Stimulated activated CD4-positive, alpha-beta T cell treated with anti-CD3 and anti-CD28 coated beads, Interleukin-1b, Interleukin-23, amount 100 ng/mL, for 24 hours (primary cell): ENCODE data around the gene KLK6.

Source experiments
- DNase-seq, 4 experiments: peaks; one replicate each; pipeline ENCODE4 v3.0.0-alpha.2; 2020; ENCODE audit warnings: low read depth in 4 of 4, low spot score in 1 of 4

Gene KLK6

GRCh38 chr19:50959731-50960500 is 9.5 kb downstream of the KLK6 start:
- no peak for DNase-seq

- no peak for DNase-seq
Observed at GRCh38 chr19:50957587-50957986, 11.8 kb downstream of the KLK6 start.

- no peak for DNase-seq
Observed at GRCh38 chr19:50952910-50953309, 16.5 kb downstream of the KLK6 start, which contains the start of gene KLK5. Gene KLK5 (minus strand): TSS chr19:50953038. CDS start chr19:50952657, 381 bp downstream.

DNA sequence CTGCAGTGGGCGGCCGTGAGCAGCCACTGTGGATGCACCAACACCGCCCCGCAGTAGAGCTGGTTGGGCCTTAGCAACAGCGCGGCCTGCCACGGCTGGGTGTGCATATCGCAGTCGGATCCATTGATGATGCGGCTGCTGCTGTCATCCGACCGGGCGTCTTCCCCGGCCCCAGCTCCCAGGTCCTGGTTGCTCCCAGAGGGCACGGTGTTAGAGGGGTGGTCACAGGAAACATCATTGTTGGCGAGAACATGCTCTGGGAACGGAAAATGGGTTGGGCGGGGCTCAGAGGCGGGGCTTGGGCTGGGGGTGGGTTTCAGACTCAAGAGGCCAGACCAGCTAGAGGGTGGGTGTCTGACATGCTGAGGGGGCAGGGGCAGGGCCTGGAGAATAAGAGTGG is 19.5 kb downstream of the KLK6 start:
- no peak for DNase-seq

- no peak for DNase-seq
Observed at GRCh38 chr19:50947123-50947522, 22.3 kb downstream of the KLK6 start.

DNA sequence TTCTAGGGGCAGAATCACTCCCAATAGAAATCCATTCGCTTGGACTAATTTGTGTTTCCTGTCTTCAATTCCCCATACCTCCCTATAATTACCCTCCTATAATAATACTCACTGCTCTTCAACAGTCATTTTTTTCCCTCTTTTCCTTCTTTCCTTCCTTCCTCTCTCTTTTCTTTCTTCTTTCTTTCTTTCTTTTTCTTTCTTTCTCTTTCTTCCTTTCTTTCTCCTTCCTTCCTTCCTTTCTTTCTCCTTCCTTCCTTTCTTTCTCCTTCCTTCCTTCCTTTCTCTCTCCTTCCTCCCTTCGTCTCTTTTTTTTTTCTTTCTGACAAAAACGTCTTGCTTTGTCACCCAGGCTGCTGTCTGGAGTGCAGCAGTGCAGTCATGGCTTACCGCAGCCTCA is 24.6 kb downstream of the KLK6 start:
- DNase-seq = no peak

- DNase-seq = no peak
Observed at GRCh38 chr19:50943074-50943828, 26.1 kb downstream of the KLK6 start.

- no peak for DNase-seq
Observed at GRCh38 chr19:50939596-50939995, 29.8 kb downstream of the KLK6 start.

DNA sequence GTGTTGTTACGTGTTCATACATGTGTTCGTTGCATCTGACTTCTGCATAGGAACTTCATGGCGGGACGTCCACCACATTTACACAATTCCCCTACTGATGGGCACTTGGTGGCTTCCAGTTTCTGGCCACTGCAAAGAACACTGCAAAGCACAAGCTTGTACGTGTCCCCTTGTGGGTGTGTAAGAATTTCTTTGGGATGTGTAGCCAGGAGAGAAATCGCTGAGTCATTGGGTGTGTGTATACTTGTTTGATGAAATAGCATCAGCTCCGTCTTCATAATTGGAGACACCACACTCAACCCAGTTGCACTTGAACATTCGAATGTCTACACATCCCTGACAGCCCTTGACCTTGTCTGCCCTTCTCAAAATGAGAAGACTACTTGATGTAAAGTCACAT is 35.8 kb downstream of the KLK6 start:
- DNase-seq = no peak

DNA sequence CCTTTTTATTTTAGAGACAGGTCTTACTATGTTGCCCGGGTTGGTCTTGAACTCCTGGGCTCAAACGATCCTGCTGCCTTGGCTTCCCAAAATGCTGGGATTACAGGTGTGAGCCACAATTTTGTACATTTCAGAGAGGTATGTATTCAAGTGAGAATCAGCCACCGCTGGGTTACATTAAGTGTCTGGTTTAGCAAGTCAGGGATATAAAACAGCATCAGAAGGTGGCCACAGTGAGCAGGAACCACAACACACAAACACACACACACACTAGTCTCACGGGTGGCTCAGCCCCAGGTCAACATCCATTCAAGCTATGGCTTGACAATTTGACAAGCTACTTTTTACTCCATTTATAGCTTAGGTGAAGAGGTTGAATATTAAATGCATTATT is 36.7 kb downstream of the KLK6 start:
- no peak for DNase-seq

- DNase-seq = no peak
Observed at GRCh38 chr19:50932018-50932689, 37.2 kb downstream of the KLK6 start.

- no peak for DNase-seq
Observed at GRCh38 chr19:50931023-50931422, 38.4 kb downstream of the KLK6 start.

DNA sequence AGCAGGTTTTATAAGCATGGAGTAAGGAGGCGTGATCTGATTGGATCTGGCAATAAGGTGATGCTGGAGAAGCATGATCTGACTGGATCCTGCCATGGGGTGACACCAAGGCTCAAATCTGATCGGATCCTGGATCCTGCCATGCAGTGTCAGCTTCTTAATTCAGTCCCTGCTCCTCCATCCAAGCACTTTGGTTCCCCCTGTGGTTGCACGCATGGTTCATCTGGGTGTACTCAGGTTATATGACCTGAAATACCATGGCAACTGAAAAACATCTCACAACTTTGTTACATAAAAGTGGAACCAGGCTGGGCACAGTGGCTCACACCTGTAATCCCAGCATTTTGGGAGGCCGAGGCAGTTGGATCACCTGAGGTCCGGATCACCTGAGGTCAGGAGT is 40.6 kb downstream of the KLK6 start:
- DNase-seq = no peak

DNA sequence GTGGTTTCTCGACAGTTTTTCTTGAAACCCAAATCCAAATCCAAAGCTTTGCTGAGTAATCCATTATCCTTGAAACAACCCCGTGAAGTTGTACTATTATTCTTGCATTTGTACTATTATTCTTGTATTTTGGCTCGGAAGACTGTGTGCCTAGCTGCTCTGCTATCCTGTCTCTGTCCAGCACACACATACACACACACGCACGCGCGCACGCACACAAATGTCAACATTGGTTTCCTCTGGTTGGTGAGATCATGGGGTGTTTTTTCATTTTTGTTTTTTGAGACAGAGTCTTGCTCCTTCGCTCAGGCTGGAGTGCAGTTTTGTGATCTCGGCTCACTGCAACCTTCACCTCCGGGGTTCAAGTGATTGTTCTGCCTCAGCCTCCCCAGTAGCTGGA is 43.2 kb downstream of the KLK6 start:
- no peak for DNase-seq

- no peak for DNase-seq
Observed at GRCh38 chr19:50925734-50926133, 43.7 kb downstream of the KLK6 start.

DNA sequence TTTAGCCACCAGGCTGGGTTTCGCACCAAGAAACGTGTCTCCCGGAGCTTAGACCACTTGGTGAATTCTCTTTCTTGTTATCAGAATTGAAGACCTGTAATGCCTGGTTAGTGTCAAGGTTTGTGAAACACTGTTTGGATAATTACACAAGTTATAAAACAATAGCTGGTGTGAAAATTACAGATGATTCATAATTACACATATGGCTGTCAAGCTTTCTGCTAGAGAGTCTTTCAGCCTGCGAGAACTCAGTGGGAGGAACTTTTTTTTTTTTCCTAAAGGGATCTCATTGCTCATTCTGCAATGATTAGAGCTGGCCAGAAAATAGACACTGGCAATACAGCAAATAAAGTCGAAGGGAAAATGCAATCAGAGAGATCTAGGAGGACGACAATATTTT is 44.8 kb downstream of the KLK6 start:
- DNase-seq = no peak

- peak; percentile 61 to 68 (median 66) for DNase-seq
Observed at GRCh38 chr19:50922317-50922853, 47.0 kb downstream of the KLK6 start.

DNA sequence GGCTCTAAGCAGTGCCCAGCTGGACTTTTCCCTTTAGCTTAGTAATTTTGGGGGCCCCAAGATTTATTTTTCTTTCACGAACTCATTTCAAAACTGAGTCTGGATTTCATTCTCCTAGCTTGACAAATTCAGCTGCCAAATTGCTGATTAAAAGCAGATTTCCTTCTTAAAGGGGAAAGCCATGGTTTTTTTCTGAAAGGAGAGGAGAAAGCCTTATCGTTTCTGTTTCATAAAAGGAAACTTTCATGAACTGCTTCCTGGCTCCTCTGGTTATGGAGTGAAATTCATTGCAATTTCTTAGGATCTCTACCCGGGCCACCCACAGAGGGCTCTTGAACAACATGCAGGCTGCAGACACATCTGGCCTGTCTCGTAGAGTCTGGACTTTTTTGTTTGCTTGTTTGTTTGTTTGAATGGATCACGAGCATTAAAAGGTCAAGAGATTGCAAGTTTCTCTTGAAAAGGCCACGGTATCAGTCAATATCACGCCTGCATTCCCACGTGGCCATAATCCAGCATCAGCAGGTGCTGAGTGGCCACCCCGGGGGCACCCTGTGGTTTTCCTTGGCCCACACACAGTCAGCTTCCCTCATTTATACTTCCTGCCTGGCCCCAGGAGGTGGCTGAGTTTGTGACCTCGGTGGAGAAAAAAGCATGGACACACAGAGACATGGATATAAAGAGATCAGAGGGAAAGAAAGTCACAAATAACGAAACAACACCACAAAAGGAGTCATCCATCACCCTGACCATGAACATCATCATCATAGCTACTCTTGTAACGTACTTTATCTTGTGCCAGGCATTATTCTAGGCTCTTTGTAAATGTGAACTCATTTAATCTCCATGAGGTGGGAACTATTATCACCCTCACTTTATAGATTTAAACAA is 47.7 kb downstream of the KLK6 start:
- DNase-seq = no peak

- DNase-seq = no peak
Observed at GRCh38 chr19:50916069-50916468, 53.3 kb downstream of the KLK6 start.
